H1 (cell line): ENCODE data around the gene PTH1R. TPM values are rescaled to one million over a fixed set of nuclear protein-coding genes. Genes with fewer than 3 reads are reported as not detected.

ENCODE experiments used
- CTCF ChIA-PET: fragments of 300-600 bp; sonication (Branson Sonifier 250); formaldehyde crosslinking; loops from one replicate; lab custom pipeline; 2021; ENCODE audit not compliant: partially characterized antibody; lab: Charles Lee
- POLR2A ChIA-PET: fragments of 300-600 bp; sonication (Branson Sonifier 250); formaldehyde crosslinking; loops from one replicate; lab custom pipeline; 2021; ENCODE audit warnings: inconsistent platforms; ENCODE audit not compliant: partially characterized antibody; lab: Charles Lee
- DNase-seq, 2 experiments: peaks; one replicate each; pipeline versions ENCODE4 v3.0.0 to v3.0.0-alpha.2; 2010 to 2022; ENCODE audit warnings: low spot score in 2 of 2, low read depth in 1 of 2, mixed read lengths in 1 of 2
- FAIRE-seq: peaks from 2 replicates; lab custom pipeline; 2011; peaks lifted over from hg19 to GRCh38; lab: Jason Lieb, UNC
- H2AFZ ChIP-seq: 2 replicates; pipeline ENCODE4 v1.8.1; 2012; ENCODE audit warnings: low read length, inconsistent platforms
- H2AK5ac ChIP-seq: 2 replicates; pipeline ENCODE4 v1.6.1; 2013; ENCODE audit warnings: low read depth, low read length
- H2BK120ac ChIP-seq: replicated peaks from 2 replicates; pipeline ENCODE3; 2013; ENCODE audit warnings: low read depth, low read length, inconsistent platforms
- H2BK12ac ChIP-seq: 2 replicates; pipeline ENCODE4 v1.6.1; 2013; ENCODE audit warnings: low read depth, low read length
- H2BK15ac ChIP-seq: 2 replicates; pipeline ENCODE4 v1.6.1; 2013; ENCODE audit warnings: low read length
- H2BK20ac ChIP-seq: 2 replicates; pipeline ENCODE4 v1.6.1; 2013; ENCODE audit warnings: low read length
- H2BK5ac ChIP-seq: 2 replicates; pipeline ENCODE4 v1.6.1; 2013; ENCODE audit warnings: low read depth, low read length
- H3K14ac ChIP-seq: 2 replicates; pipeline ENCODE4 v1.6.1; 2013; ENCODE audit warnings: inconsistent platforms; ENCODE audit not compliant: insufficient read length
- H3K18ac ChIP-seq: 2 replicates; pipeline ENCODE4 v1.6.1; 2013; ENCODE audit warnings: low read length; ENCODE audit errors: extremely low read depth
- H3K23ac ChIP-seq: 2 replicates; pipeline ENCODE4 v1.6.1; 2013; ENCODE audit warnings: inconsistent platforms; ENCODE audit not compliant: insufficient read length
- H3K23me2 ChIP-seq: 2 replicates; pipeline ENCODE4 v1.6.1; 2013; ENCODE audit warnings: low read depth, low read length
- H3K27ac ChIP-seq: 2 replicates; pipeline ENCODE4 v1.6.1; 2011; ENCODE audit warnings: low read depth, low read length, inconsistent platforms
- H3K27me3 ChIP-seq, 4 experiments: replicated peaks in 1 of 4; 1 replicate in 1 of 4; 2 replicates in 3 of 4; pipeline versions ENCODE4 v1.6.1 to v1.8.1; 2011 to 2013; ENCODE audit warnings: low read length in 3 of 4, mild to moderate bottlenecking in 3 of 4, inconsistent platforms in 2 of 4, mixed read lengths in 2 of 4, moderate library complexity in 1 of 4; ENCODE audit not compliant: control insufficient read depth in 3 of 4, insufficient read depth in 3 of 4; ENCODE audit errors: extremely low read depth in 1 of 4
- H3K36me3 ChIP-seq, 4 experiments: 2 replicates each; pipeline versions ENCODE4 v1.6.1 to v1.8.1; 2011 to 2013; ENCODE audit warnings: mild to moderate bottlenecking in 4 of 4, low read length in 3 of 4, moderate library complexity in 2 of 4, control low read depth in 1 of 4, inconsistent platforms in 1 of 4; ENCODE audit not compliant: insufficient read depth in 4 of 4, control insufficient read depth in 2 of 4
- H3K4ac ChIP-seq: replicated peaks from 2 replicates; pipeline ENCODE3; 2013; ENCODE audit warnings: low read length, low read depth, mixed read lengths, inconsistent platforms; ENCODE audit not compliant: insufficient read length
- H3K4me1 ChIP-seq, 4 experiments: replicated peaks in 1 of 4; 1 replicate in 1 of 4; 2 replicates in 3 of 4; pipeline versions ENCODE4 v1.6.1 to v1.8.1; 2011 to 2013; ENCODE audit warnings: low read length in 3 of 4, inconsistent platforms in 2 of 4, mixed read lengths in 1 of 4; ENCODE audit not compliant: insufficient read depth in 4 of 4, control insufficient read depth in 3 of 4
- H3K4me2 ChIP-seq, 2 experiments: 2 replicates each; pipeline versions ENCODE4 v1.6.1 to v1.8.1; 2011 to 2013; ENCODE audit warnings: low read depth in 2 of 2, low read length in 2 of 2, control low read depth in 1 of 2, inconsistent platforms in 1 of 2, mild to moderate bottlenecking in 1 of 2; ENCODE audit not compliant: insufficient read depth in 1 of 2
- H3K4me3 ChIP-seq, 4 experiments: fragments of 200-600, 300-600 bp in 1 of 4; sonication (generic), shearing (Covaris generic), sonication (Bioruptor Twin) in 1 of 4; 2 replicates each; pipeline versions ENCODE4 v1.5.1 to v1.8.1; 2011 to 2016; ENCODE audit warnings: low read length in 4 of 4, low read depth in 3 of 4, control low read depth in 2 of 4, inconsistent platforms in 2 of 4, mild to moderate bottlenecking in 2 of 4, mixed read lengths in 1 of 4, moderate library complexity in 1 of 4; ENCODE audit not compliant: insufficient read depth in 2 of 4; ENCODE audit errors: extremely low read depth in 1 of 4
- H3K56ac ChIP-seq: replicated peaks from 2 replicates; pipeline ENCODE3; 2013; ENCODE audit warnings: low read depth, mild to moderate bottlenecking, mixed read lengths, low read length, inconsistent platforms; ENCODE audit not compliant: insufficient read length
- H3K79me1 ChIP-seq: 2 replicates; pipeline ENCODE4 v1.6.1; 2013; ENCODE audit warnings: low read depth, low read length, control low read depth
- H3K79me2 ChIP-seq, 2 experiments: 2 replicates each; pipeline versions ENCODE4 v1.6.1 to v1.8.1; 2012 to 2013; ENCODE audit warnings: low read length in 2 of 2, mild to moderate bottlenecking in 2 of 2, inconsistent platforms in 1 of 2; ENCODE audit not compliant: insufficient read depth in 2 of 2, control insufficient read depth in 1 of 2
- H3K9ac ChIP-seq, 4 experiments: replicated peaks in 1 of 4; 1 replicate in 1 of 4; 2 replicates in 3 of 4; pipeline versions ENCODE4 v1.6.1 to v1.8.1; 2011 to 2013; ENCODE audit warnings: low read depth in 3 of 4, low read length in 3 of 4, control low read depth in 2 of 4, mild to moderate bottlenecking in 2 of 4, moderate library complexity in 2 of 4, inconsistent platforms in 1 of 4; ENCODE audit errors: extremely low read depth in 1 of 4
- H3K9me3 ChIP-seq, 2 experiments: 2 replicates each; pipeline versions ENCODE4 v1.6.1 to v1.8.1; 2012 to 2013; ENCODE audit warnings: mild to moderate bottlenecking in 2 of 2, moderate library complexity in 2 of 2, control low read depth in 1 of 2, inconsistent platforms in 1 of 2, low read depth in 1 of 2, low read length in 1 of 2, mixed read lengths in 1 of 2; ENCODE audit not compliant: insufficient read depth in 2 of 2
- H4K20me1 ChIP-seq, 2 experiments: replicated peaks in 1 of 2; 2 replicates each; pipeline versions ENCODE3 to v1.8.1; 2011 to 2013; ENCODE audit warnings: inconsistent platforms in 2 of 2, low read length in 2 of 2, mild to moderate bottlenecking in 1 of 2; ENCODE audit not compliant: insufficient read depth in 2 of 2, control insufficient read depth in 1 of 2
- H4K5ac ChIP-seq: 2 replicates; pipeline ENCODE4 v1.6.1; 2013; ENCODE audit warnings: low read length, low read depth, mixed read lengths, inconsistent platforms; ENCODE audit not compliant: insufficient read length
- H4K8ac ChIP-seq: 2 replicates; pipeline ENCODE4 v1.8.0; 2013; ENCODE audit warnings: mild to moderate bottlenecking, moderate library complexity, low read length, inconsistent platforms; ENCODE audit not compliant: insufficient read depth; ENCODE audit errors: extremely low read depth
- H4K91ac ChIP-seq: replicated peaks from 2 replicates; pipeline ENCODE3; 2013; ENCODE audit warnings: low read length, mixed read lengths, inconsistent platforms; ENCODE audit not compliant: insufficient read length
- BCL11A ChIP-seq, 2 experiments: IDR thresholded peaks; one replicate each; pipeline ENCODE4 v1.6.1; 2011; ENCODE audit warnings: low read depth in 2 of 2, low read length in 2 of 2, mild to moderate bottlenecking in 2 of 2
- EP300 ChIP-seq, 2 experiments: IDR thresholded peaks; 1 replicate in 1 of 2; 2 replicates in 1 of 2; pipeline ENCODE4 v1.6.1; 2011 to 2012; ENCODE audit warnings: low read depth in 2 of 2, low read length in 2 of 2, mild to moderate bottlenecking in 2 of 2, borderline replicate concordance in 1 of 2, inconsistent platforms in 1 of 2, moderate library complexity in 1 of 2
- GABPA ChIP-seq: IDR thresholded peaks from 2 replicates; pipeline ENCODE4 v1.6.1; 2011; ENCODE audit warnings: mild to moderate bottlenecking, low read length, moderate library complexity, borderline replicate concordance; ENCODE audit not compliant: insufficient read depth
- RFX5 ChIP-seq: IDR thresholded peaks from 2 replicates; pipeline ENCODE4 v1.6.1; 2011; ENCODE audit warnings: low read depth, low read length, improper control_type of control experiment, borderline replicate concordance
- SP1 ChIP-seq: IDR thresholded peaks from 2 replicates; pipeline ENCODE4 v1.6.1; 2011; ENCODE audit warnings: low read depth, low read length
- TAF7 ChIP-seq: optimal IDR thresholded peaks from 2 replicates; pipeline ENCODE3; 2011; ENCODE audit warnings: low read depth, mild to moderate bottlenecking, inconsistent platforms, low read length, moderate library complexity, borderline replicate concordance
- USF2 ChIP-seq: IDR thresholded peaks from 2 replicates; pipeline ENCODE4 v1.6.1; 2011; ENCODE audit warnings: low read length, improper control_type of control experiment
- YY1 ChIP-seq: IDR thresholded peaks from 2 replicates; pipeline ENCODE4 v1.6.1; 2011; ENCODE audit warnings: low read depth, mild to moderate bottlenecking, low read length
- WGBS, 2 experiments: shearing (Covaris generic) in 1 of 2; methylation state at CpG; one replicate each; pipeline versions ENCODE4 v1.1.6 to v1.1.7; 2013 to 2015; ENCODE audit warnings: low lambda C conversion rate in 2 of 2, mixed read lengths in 2 of 2, inconsistent platforms in 1 of 2, low coverage in 1 of 2, missing lambda C conversion rate in 1 of 2; ENCODE audit not compliant: insufficient replicate concordance in 2 of 2, insufficient coverage in 1 of 2, insufficient read length in 1 of 2; ENCODE audit errors: extremely low coverage in 1 of 2, missing lambda C conversion rate in 1 of 2; 5-methylcytosine and 5-hydroxymethylcytosine counted together
- polyA plus RNA-seq, 7 experiments: library from polyadenylated mRNA; depleted of rRNA in 3 of 7; stranded (reverse) in 5 of 7; unstranded in 2 of 7; fragments of >200 nt in 5 of 7; fragments of 200-250 nt in 2 of 7; gene quantifications; 1 replicate in 5 of 7; 2 replicates in 1 of 7; 4 replicates in 1 of 7; pipeline versions ENCODE4 v1.2.1 to v1.2.3, GENCODE V29; 2011 to 2013; ENCODE audit warnings: missing spikeins in 2 of 7, mixed read lengths in 2 of 7
- total RNA-seq: library from RNA; stranded (reverse); fragmentation: NEBNext Ultra II Directional; extraction: Animal tissue kit (Norgen Biotek cat#: 25700); gene quantifications from 2 replicates; pipeline ENCODE4 v1.2.1, GENCODE V29; 2021

The PTH1R gene
- total and polyA plus RNA-seq, 2 of the 8 experiments (the other 6 are each of a cell fraction or from before 2014, with no cell fraction given) = 0.57 to 1.5 TPM

DNA sequence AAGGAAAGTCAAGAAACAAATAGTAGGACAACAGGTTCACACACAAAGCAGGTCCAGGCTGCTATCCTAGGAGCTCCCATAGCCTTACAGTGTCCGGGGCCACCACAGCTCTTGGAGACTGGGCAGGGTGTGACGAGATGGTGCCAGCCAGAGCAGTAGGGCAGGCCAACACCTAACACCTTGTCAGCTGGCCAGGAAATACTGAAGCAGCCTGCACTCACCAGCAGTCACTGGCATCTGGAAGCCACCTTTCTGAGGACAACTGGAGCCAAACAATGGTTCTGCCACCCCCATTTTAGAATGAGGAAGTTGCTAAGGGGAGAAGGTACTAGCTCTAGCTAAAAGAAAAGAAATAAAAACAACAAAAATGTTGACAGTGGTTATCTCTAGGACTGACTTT is 51.8 kb downstream of the PTH1R start:
- Histone ChIP-seq H2BK15ac (no peak overlapping the region), H3K79me1 (peaks cover 16% of the 10 kb centered on the region), H3K4me3 (no peak overlapping the region), H2BK5ac (no peak overlapping the region), H3K23ac (no peak overlapping the region), H3K4me1 (peaks cover 0 to 6% (median under 1%) of the 10 kb centered on the region in 4 experiments; a peak in 1 of 7 replicates), H3K4ac (no peak overlapping the region), H4K5ac (no peak overlapping the region), H3K79me2 (peaks cover 0 to 41% of the 10 kb centered on the region in 2 experiments; a peak in 1 of 4 replicates), H3K27me3 (no peaks in the 10 kb centered on the region), H3K56ac (no peak overlapping the region), H2AK5ac (no peak overlapping the region), H3K18ac (no peak overlapping the region), H3K4me2 (no peak overlapping the region), H3K14ac (no peak overlapping the region), H3K27ac (no peak overlapping the region), H3K23me2 (no peaks in the 10 kb centered on the region), H2BK12ac (no peak overlapping the region), H3K36me3 (peaks cover 4 to 9% (median 5%) of the 10 kb centered on the region in 4 experiments; a peak in 6 of 8 replicates), H3K9me3 (no peaks in the 10 kb centered on the region), H2BK20ac (no peak overlapping the region), H3K9ac (no peak overlapping the region), H2BK120ac (no peak overlapping the region), H4K20me1 (peaks cover 8 to 21% of the 10 kb centered on the region in 2 experiments), H4K91ac (no peak overlapping the region), H2AFZ (no peak overlapping the region), H4K8ac (no peak overlapping the region)
- CTCF ChIA-PET = interaction anchor here (0.7 to 2.5 kb wide), 6 partner anchors 12 to 69 kb away, joined by 3 to 9 read pairs (median 6); no protein-coding TSS in a partner anchor
- DNase-seq = no peak
- POLR2A ChIA-PET = no interaction called here
- no peak for FAIRE-seq
- WGBS, 2 experiments = 88% methylated on average over 2 of the region's 2 CpGs; no CpG with 5 or more reads in 1 of the 2 experiments
- TF ChIP-seq BCL11A (IDR thresholded peaks at IDR 0.05; ENCODE audit: low read depth in 2 of 2, low read length in 2 of 2) (no peak), TAF7 (no peak), RFX5 (no peak), EP300 (IDR thresholded peaks at IDR 0.05; ENCODE audit: borderline replicate concordance in 1 of 2, low read depth in 2 of 2, low read length in 2 of 2) (no peak), YY1 (no peak), USF2 (no peak), GABPA (no peak), SP1 (no peak)
